SK-N-SH treated with all-trans-retinoic acid at 6 μM for 48 hours (cell line): ENCODE results near the gene KRTAP1-5.

Experiments
- ATAC-seq: fragments of 200-7000 bp; cut with Tn5 transposase; 3 replicates; pipeline ENCODE4 v1.9.1; 2020; ENCODE audit warnings: mild to moderate bottlenecking, moderate library complexity
- BACH2 ChIP-seq: fragments of 250-450 bp; sonication (Bioruptor Pico); IDR thresholded peaks from 2 replicates; pipeline ENCODE4 v1.9.0; 2021; ENCODE audit warnings: mild to moderate bottlenecking, borderline replicate concordance
- CREB5 ChIP-seq: fragments of 250-450 bp; sonication (Bioruptor Pico); IDR thresholded peaks from 2 replicates; pipeline ENCODE4 v1.5.1; 2020; ENCODE audit warnings: low read depth, mild to moderate bottlenecking, moderate library complexity
- CSRNP3 ChIP-seq: fragments of 250-450 bp; sonication (Bioruptor Pico); IDR thresholded peaks from 2 replicates; pipeline ENCODE4 v1.5.1; 2021; ENCODE audit warnings: mild to moderate bottlenecking, moderate library complexity
- ESRRG ChIP-seq: fragments of 250-450 bp; sonication (Bioruptor Pico); IDR thresholded peaks from 2 replicates; pipeline ENCODE4 v1.6.1; 2021; ENCODE audit warnings: mild to moderate bottlenecking
- GLIS3 ChIP-seq: fragments of 250-450 bp; sonication (Bioruptor Pico); IDR thresholded peaks from 2 replicates; pipeline ENCODE4 v1.5.0; 2020; ENCODE audit warnings: mild to moderate bottlenecking, moderate library complexity
- OSR1 ChIP-seq: fragments of 250-450 bp; sonication (Bioruptor Pico); IDR thresholded peaks from 2 replicates; pipeline ENCODE4 v1.8.0; 2022; ENCODE audit warnings: moderate library complexity, mild to moderate bottlenecking, inconsistent platforms
- PATZ1 ChIP-seq: fragments of 250-450 bp; sonication (Bioruptor Pico); IDR thresholded peaks from 2 replicates; pipeline ENCODE4 v1.8.0; 2020; ENCODE audit warnings: mild to moderate bottlenecking, moderate library complexity, borderline replicate concordance
- POU6F1 ChIP-seq: fragments of 250-450 bp; sonication (Bioruptor Pico); IDR thresholded peaks from 2 replicates; pipeline ENCODE4 v1.8.0; 2021; ENCODE audit warnings: low read depth, mild to moderate bottlenecking, moderate library complexity, borderline replicate concordance
- PPARA ChIP-seq: fragments of 250-450 bp; sonication (Bioruptor Pico); IDR thresholded peaks from 2 replicates; pipeline ENCODE4 v1.5.0; 2020; ENCODE audit warnings: mild to moderate bottlenecking, borderline replicate concordance
- SNAI2 ChIP-seq: fragments of 250-450 bp; sonication (Bioruptor Pico); IDR thresholded peaks from 2 replicates; pipeline ENCODE4 v1.5.0; 2020; ENCODE audit warnings: mild to moderate bottlenecking, moderate library complexity
- TCF4 ChIP-seq: fragments of 250-450 bp; sonication (Bioruptor Pico); IDR thresholded peaks from 2 replicates; pipeline ENCODE4 v1.8.0; 2021; ENCODE audit warnings: mild to moderate bottlenecking, moderate library complexity, borderline replicate concordance
- TOX ChIP-seq: fragments of 250-450 bp; sonication (Bioruptor Pico); IDR thresholded peaks from 2 replicates; pipeline ENCODE4 v1.8.0; 2021; ENCODE audit warnings: mild to moderate bottlenecking, moderate library complexity, borderline replicate concordance
- TSHZ2 ChIP-seq: fragments of 250-450 bp; sonication (Bioruptor Pico); IDR thresholded peaks from 2 replicates; pipeline ENCODE4 v1.5.0; 2020; ENCODE audit warnings: mild to moderate bottlenecking, moderate library complexity
- ZC3H10 ChIP-seq: fragments of 250-450 bp; sonication (Bioruptor Pico); IDR thresholded peaks from 2 replicates; pipeline ENCODE4 v1.5.1; 2021; ENCODE audit warnings: mild to moderate bottlenecking, moderate library complexity
- ZFP3 ChIP-seq: fragments of 250-450 bp; sonication (Bioruptor Pico); IDR thresholded peaks from 2 replicates; pipeline ENCODE4 v1.5.0; 2020; ENCODE audit warnings: mild to moderate bottlenecking, moderate library complexity
- ZFP30 ChIP-seq: fragments of 450-650 bp; formaldehyde crosslinking; IDR thresholded peaks from 2 replicates; pipeline ENCODE4 v1.5.0; 2022; ENCODE audit warnings: mild to moderate bottlenecking, moderate library complexity
- ZNF565 ChIP-seq: fragments of 450-650 bp; formaldehyde crosslinking; conservative IDR thresholded peaks from 2 replicates; pipeline ENCODE4 v1.5.0; 2020; ENCODE audit warnings: low read depth, mild to moderate bottlenecking, moderate library complexity
- ZNF70 ChIP-seq: fragments of 450-650 bp; formaldehyde crosslinking; IDR thresholded peaks from 2 replicates; pipeline ENCODE4 v1.5.0; 2020; ENCODE audit warnings: mild to moderate bottlenecking, moderate library complexity

Gene KRTAP1-5

GRCh38 chr17:41029633-41030245, 2.7 kb upstream of the KRTAP1-5 start, which contains the start of gene KRTAP1-4:
Gene KRTAP1-4, minus strand, starts transcription at chr17:41030195. Its CDS starts 117 bp downstream, at chr17:41030078.
- no peak for ATAC-seq

GRCh38 chr17:41024697-41025096, 2.3 kb downstream of the KRTAP1-5 start:
- ATAC-seq = no peak
- TF ChIP-seq TOX (CRISPR knock-in tag) (no peak), TCF4 (CRISPR knock-in tag) (no peak)

More at GRCh38 chr17:41029633-41030245, 2.7 kb upstream of the KRTAP1-5 start, which contains the start of gene KRTAP1-4:
- TF ChIP-seq POU6F1 (CRISPR knock-in tag) = no peak
- no peak for TF ChIP-seq GLIS3
- TF ChIP-seq ZNF565 = no peak
- no peak for TF ChIP-seq TOX (CRISPR knock-in tag)
- TF ChIP-seq, all 23 proteins: peak for 0

GRCh38 chr17:41020336-41020735, 6.7 kb downstream of the KRTAP1-5 start:
- ATAC-seq = no peak
- TF ChIP-seq CSRNP3 (no peak), OSR1 (CRISPR knock-in tag) (no peak), BACH2 (CRISPR knock-in tag) (no peak), ZFP30 (no peak), PATZ1 (CRISPR knock-in tag) (no peak), TCF4 (CRISPR knock-in tag) (no peak), GLIS3 (no peak), TSHZ2 (CRISPR knock-in tag) (no peak), ZC3H10 (no peak), PPARA (CRISPR knock-in tag) (no peak), CREB5 (CRISPR knock-in tag) (no peak), TOX (CRISPR knock-in tag) (no peak), ZFP3 (no peak), SNAI2 (no peak)

GRCh38 chr17:41019415-41019814, 7.6 kb downstream of the KRTAP1-5 start:
- TF ChIP-seq ESRRG (CRISPR knock-in tag) (no peak), ZNF70 (CRISPR knock-in tag) (no peak), TSHZ2 (CRISPR knock-in tag) (no peak), BACH2 (CRISPR knock-in tag) (no peak)
- no peak for ATAC-seq
